ENCODE data around the gene CMTM7. TPM values are rescaled to one million over a fixed set of nuclear protein-coding genes. Genes with fewer than 3 reads are reported as not detected.
"Not testable (repeated sequence)": the region's sequence is repeated elsewhere in the genome, so short reads cannot be mapped to it uniquely, and the experiment has no call there.

The CMTM7 gene
- polyA plus RNA-seq, 1 of the 3 experiments (the other 2 are of a cell fraction): 50.1 TPM

DNA sequence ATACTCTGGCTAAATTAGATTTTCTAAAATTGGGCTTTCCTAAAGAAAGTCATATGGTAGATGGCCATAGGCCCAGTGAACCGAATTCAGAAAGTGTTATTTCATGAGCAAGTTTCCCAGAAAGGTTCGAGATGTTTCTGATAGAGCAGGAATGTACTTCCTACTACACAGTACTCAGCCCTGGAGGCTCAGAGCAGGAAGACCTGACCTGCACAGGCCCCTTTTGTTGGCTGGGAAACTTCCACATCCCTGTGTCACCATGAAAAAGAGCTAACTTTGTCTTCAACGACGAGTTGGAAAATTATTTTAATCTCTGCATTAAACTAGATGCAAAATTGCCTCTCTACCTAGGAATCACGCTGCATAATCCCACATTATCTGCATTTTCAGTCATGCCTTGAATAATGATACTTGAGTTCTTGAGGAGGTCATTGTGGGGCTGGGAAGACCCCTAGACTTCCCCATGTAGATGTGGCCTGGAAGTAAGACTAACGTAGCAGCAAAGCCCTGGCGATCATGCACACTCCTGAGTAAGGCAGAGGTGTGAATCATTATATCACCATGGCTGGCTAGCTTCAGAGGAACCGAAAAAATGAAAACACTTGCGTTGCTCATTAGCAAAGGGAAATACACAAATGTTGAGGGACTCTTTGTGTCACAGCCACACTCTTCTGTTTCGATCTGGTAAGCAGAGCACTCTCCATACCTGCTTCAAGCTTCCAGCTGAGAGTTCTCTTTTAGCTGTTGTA lies 47.1 kb downstream of the CMTM7 start:
- POLR2A ChIA-PET: no interaction called here
- WGBS (ENCODE audit: low lambda C conversion rate): 81% methylated on average over 10 of the region's 10 CpGs

GRCh38 chr3:32439421-32439820 lies 47.8 kb downstream of the CMTM7 start:
- H2AFZ ChIP-seq (ENCODE audit: low read depth); H3K4me3 ChIP-seq (ENCODE audit: low read depth in 2 of 2, low read length in 1 of 2); H3K9ac ChIP-seq; H3K36me3 ChIP-seq (replicated peaks in 1 of 2; ENCODE audit: control insufficient read depth in 1 of 2, insufficient read depth in 2 of 2, low read length in 1 of 2); H4K20me1 ChIP-seq (ENCODE audit: insufficient read depth); H3K4me1 ChIP-seq (ENCODE audit: control insufficient read depth in 1 of 2, insufficient read depth in 2 of 2, low read depth in 1 of 2, low read length in 1 of 2); H3K9me2 ChIP-seq; H3K27ac ChIP-seq (ENCODE audit: low read depth in 2 of 2, low read length in 1 of 2); H3K9me3 ChIP-seq; H3K4me2 ChIP-seq; H3K27me3 ChIP-seq (ENCODE audit: insufficient read depth); H3F3A ChIP-seq (replicated peaks; ENCODE audit: insufficient read depth); DNase-seq; POLR2A ChIA-PET: not testable (repeated sequence)
- 95% methylated on average over 4 of the region's 4 CpGs for WGBS (ENCODE audit: low lambda C conversion rate)
- CTCF ChIA-PET: interaction anchor here (0.8 to 2.9 kb wide), 3 partner anchors 11 to 146 kb away, joined by 3 to 15 read pairs (median 3); no protein-coding TSS in a partner anchor
- H3K79me2 ChIP-seq (ENCODE audit: insufficient read depth): peaks cover 34% of the 10 kb centered on the region; the same call in 1 of the 2 replicates

More for the DNA sequence above, 47.1 kb downstream of the CMTM7 start:
- no peaks in the 10 kb centered on the region for H4K20me1 ChIP-seq (ENCODE audit: insufficient read depth)
- H3K27me3 ChIP-seq (ENCODE audit: insufficient read depth): no peaks in the 10 kb centered on the region
- no peak overlapping the region for H2AFZ ChIP-seq (ENCODE audit: low read depth)
- no peaks in the 10 kb centered on the region for H3K9me3 ChIP-seq
- CTCF ChIA-PET: interaction anchor here (0.8 to 2.9 kb wide), 4 partner anchors 12 to 145 kb away, joined by 3 to 15 read pairs (median 4); no protein-coding TSS in a partner anchor
- H3K9ac ChIP-seq: no peak overlapping the region
- H3K4me1 ChIP-seq (ENCODE audit: control insufficient read depth in 1 of 2, insufficient read depth in 2 of 2, low read depth in 1 of 2, low read length in 1 of 2): peaks cover 5 to 7% of the 10 kb centered on the region in 2 experiments; a peak in 2 of 4 replicates
- no peaks in the 10 kb centered on the region for H3K9me2 ChIP-seq
- peaks cover 6% of the 10 kb centered on the region for H3F3A ChIP-seq (replicated peaks; ENCODE audit: insufficient read depth)
- no peak for DNase-seq
- no peak overlapping the region for H3K4me3 ChIP-seq (ENCODE audit: low read depth in 2 of 2, low read length in 1 of 2)
- H3K4me2 ChIP-seq: no peak overlapping the region
- peaks cover 0 to 2% of the 10 kb centered on the region in 2 experiments for H3K36me3 ChIP-seq (replicated peaks in 1 of 2; ENCODE audit: control insufficient read depth in 1 of 2, insufficient read depth in 2 of 2, low read length in 1 of 2)
- H3K27ac ChIP-seq (ENCODE audit: low read depth in 2 of 2, low read length in 1 of 2): peak overlapping the region in 1 of 2 experiments; percentile 28; a peak in 2 of 4 replicates
- no peak for TF ChIP-seq FOXM1 (IDR thresholded peaks at IDR 0.05; ENCODE audit: low read depth)
- no peak for TF ChIP-seq RAD21 (IDR thresholded peaks at IDR 0.05; ENCODE audit: low read length)
- TF ChIP-seq, protein P1, sequence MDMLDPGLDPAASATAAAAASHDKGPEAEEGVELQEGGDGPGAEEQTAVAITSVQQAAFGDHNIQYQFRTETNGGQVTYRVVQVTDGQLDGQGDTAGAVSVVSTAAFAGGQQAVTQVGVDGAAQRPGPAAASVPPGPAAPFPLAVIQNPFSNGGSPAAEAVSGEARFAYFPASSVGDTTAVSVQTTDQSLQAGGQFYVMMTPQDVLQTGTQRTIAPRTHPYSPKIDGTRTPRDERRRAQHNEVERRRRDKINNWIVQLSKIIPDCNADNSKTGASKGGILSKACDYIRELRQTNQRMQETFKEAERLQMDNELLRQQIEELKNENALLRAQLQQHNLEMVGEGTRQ (IDR thresholded peaks at IDR 0.05; ENCODE audit: borderline replicate concordance, low read depth, low read length): no peak
- no peak for TF ChIP-seq YY1 (IDR thresholded peaks at IDR 0.05; ENCODE audit: low read depth)
- no peak for TF ChIP-seq MXI1 (IDR thresholded peaks at IDR 0.05; ENCODE audit: low read depth, low read length)
- no peak for TF ChIP-seq REST (IDR thresholded peaks at IDR 0.05; ENCODE audit: low read depth, low read length)
- no peak for TF ChIP-seq EZH2phosphoT487 (IDR thresholded peaks at IDR 0.05; ENCODE audit: borderline replicate concordance, low read depth)
- TF ChIP-seq NRF1 (IDR thresholded peaks at IDR 0.05; ENCODE audit: low read depth, low read length): no peak
- TF ChIP-seq MEF2A (IDR thresholded peaks at IDR 0.05; ENCODE audit: borderline replicate concordance, low read depth): no peak
- H3K79me2 ChIP-seq (ENCODE audit: insufficient read depth): peaks cover 34% of the 10 kb centered on the region; the same call in 1 of the 2 replicates

Data from SK-N-SH (cell line).